GM12878 (cell line): ENCODE data around the gene PPL. TPM values are rescaled to one million over a fixed set of nuclear protein-coding genes. Genes with fewer than 3 reads are reported as not detected.

Source experiments
- ATAC-seq: fragments of 200-7000 bp; cut with Tn5 transposase; 3 replicates; pipeline ENCODE4 v1.9.1; 2020; ENCODE audit warnings: mild to moderate bottlenecking, moderate library complexity
- BruUV-seq: library from RNA; stranded (reverse); fragments of 400-500 nt; replicated peaks from 2 replicates; lab custom pipeline; 2021; lab: Mats Ljungman, UMichigan
- CTCF ChIA-PET: fragments of 300-600 bp; sonication (Branson Sonifier 250); formaldehyde crosslinking; extraction: SDS; loops from one replicate; lab custom pipeline; 2021; ENCODE audit warnings: inconsistent platforms; lab: Yijun Ruan, JAX
- POLR2A ChIA-PET: fragments of 350-600 bp; formaldehyde crosslinking; extraction: SDS; loops from one replicate; lab custom pipeline; 2021; ENCODE audit warnings: inconsistent platforms; lab: Charles Lee
- RAD21 ChIA-PET: fragments of 300-600 bp; sonication (Branson Sonifier 250); formaldehyde crosslinking; loops from one replicate; lab custom pipeline; 2023; ENCODE audit warnings: antibody characterized with exemption; ENCODE audit not compliant: unreplicated experiment; lab: Charles Lee
- SMC1A ChIA-PET: fragments of 300-600 bp; sonication (Branson Sonifier 250); formaldehyde crosslinking; loops from one replicate; lab custom pipeline; 2023; ENCODE audit not compliant: unreplicated experiment, uncharacterized antibody; lab: Charles Lee
- DNase-seq: peaks from one replicate; pipeline ENCODE4 v3.0.0-alpha.2; 2011; ENCODE audit warnings: low read depth, low spot score
- FAIRE-seq: peaks from 3 replicates; lab custom pipeline; 2011; peaks lifted over from hg19 to GRCh38; lab: Jason Lieb, UNC
- H2AFZ ChIP-seq: 2 replicates; pipeline ENCODE4 v1.6.0; 2011; ENCODE audit warnings: low read depth, low read length, control low read depth; ENCODE audit not compliant: control insufficient read depth
- H3K27ac ChIP-seq: 2 replicates; pipeline ENCODE4 v1.5.1; 2011; ENCODE audit warnings: control low read depth; ENCODE audit not compliant: control insufficient read depth, insufficient read depth
- H3K27me3 ChIP-seq, 2 experiments: replicated peaks in 1 of 2; 2 replicates each; pipeline versions ENCODE4 v1.6.0 to v1.6.1; 2011; ENCODE audit warnings: low read length in 1 of 2; ENCODE audit not compliant: control insufficient read depth in 2 of 2, insufficient read depth in 2 of 2
- H3K36me3 ChIP-seq, 2 experiments: 2 replicates each; pipeline ENCODE4 v1.5.1; 2011; ENCODE audit warnings: low read length in 1 of 2; ENCODE audit not compliant: control insufficient read depth in 2 of 2, insufficient read depth in 2 of 2
- H3K4me1 ChIP-seq: 2 replicates; pipeline ENCODE4 v1.6.1; 2011; ENCODE audit warnings: mild to moderate bottlenecking, low read length, moderate library complexity, mixed read lengths; ENCODE audit not compliant: control insufficient read depth, insufficient read depth
- H3K4me2 ChIP-seq: 2 replicates; pipeline ENCODE4 v1.6.0; 2011; ENCODE audit warnings: control low read depth; ENCODE audit not compliant: control insufficient read depth, insufficient read depth
- H3K4me3 ChIP-seq: fragments of 200-600 bp; sonication (generic); 2 replicates; pipeline ENCODE4 v1.5.1; 2016
- H3K79me2 ChIP-seq: 2 replicates; pipeline ENCODE4 v1.6.0; 2011; ENCODE audit warnings: low read length; ENCODE audit not compliant: control insufficient read depth, insufficient read depth
- H3K9ac ChIP-seq: 2 replicates; pipeline ENCODE4 v1.8.0; 2011; ENCODE audit warnings: low read length, control low read depth, mixed read lengths; ENCODE audit not compliant: control insufficient read depth, insufficient read depth
- H3K9me3 ChIP-seq: replicated peaks from 3 replicates; pipeline ENCODE4 v1.5.1; 2011; ENCODE audit warnings: mild to moderate bottlenecking, low read length; ENCODE audit not compliant: control insufficient read depth, insufficient read depth
- H4K20me1 ChIP-seq: 2 replicates; pipeline ENCODE4 v1.6.0; 2011; ENCODE audit not compliant: control insufficient read depth, insufficient read depth
- ATF7 ChIP-seq: fragments of 450-650 bp; IDR thresholded peaks from 2 replicates; pipeline ENCODE4 v1.6.1; 2016; ENCODE audit warnings: low read depth, mild to moderate bottlenecking
- E4F1 ChIP-seq: fragments of 450-650 bp; IDR thresholded peaks from 2 replicates; pipeline ENCODE4 v1.6.1; 2018; ENCODE audit warnings: borderline replicate concordance, mild to moderate bottlenecking; ENCODE audit not compliant: partially characterized antibody
- IKZF2 ChIP-seq, 2 experiments: fragments of 450-650 bp; IDR thresholded peaks; 2 replicates each; pipeline ENCODE4 v1.6.1; 2017; ENCODE audit warnings: mild to moderate bottlenecking in 2 of 2, moderate library complexity in 2 of 2
- MYB ChIP-seq: fragments of 150-350 bp; IDR thresholded peaks from 2 replicates; pipeline ENCODE4 v1.6.1; 2014; ENCODE audit warnings: mild to moderate bottlenecking, low read depth, low read length, borderline replicate concordance
- NFYA ChIP-seq: IDR thresholded peaks from 2 replicates; pipeline ENCODE4 v1.6.1; 2011; ENCODE audit warnings: low read depth, mild to moderate bottlenecking, low read length, improper control_type of control experiment, borderline replicate concordance
- RELA ChIP-seq: fragments of 450-650 bp; IDR thresholded peaks from 2 replicates; pipeline ENCODE4 v1.8.0; 2014; ENCODE audit warnings: borderline replicate concordance; ENCODE audit not compliant: partially characterized antibody
- SUZ12 ChIP-seq: fragments of 200-600 bp; sonication (generic); IDR thresholded peaks from one replicate; pipeline ENCODE4 v1.6.1; 2018; ENCODE audit warnings: antibody characterized with exemption, mild to moderate bottlenecking; ENCODE audit not compliant: unreplicated experiment
- WGBS: methylation state at CpG from one replicate; pipeline ENCODE4 v1.1.6; 2016; ENCODE audit warnings: low lambda C conversion rate; ENCODE audit not compliant: insufficient replicate concordance, insufficient coverage; ENCODE audit errors: missing lambda C conversion rate; 5-methylcytosine and 5-hydroxymethylcytosine counted together
- in situ Hi-C: fragments of 300-500 bp; cut with MboI; formaldehyde crosslinking; loops from 9 replicates; pipeline ENCODE4 v1.14.3; 2018; ENCODE audit warnings: mixed read lengths
- intact Hi-C: fragments of 100-400 bp; cut with micrococcal nuclease; formaldehyde crosslinking; loops from one replicate; pipeline ENCODE4 v1.14.2; 2022; ENCODE audit not compliant: unreplicated experiment
- polyA plus RNA-seq, 11 experiments: library from polyadenylated mRNA; depleted of rRNA in 4 of 11; unstranded in 6 of 11; stranded (reverse) in 5 of 11; fragments of >200 nt; fragmentation: Nextera tagmentation in 4 of 11; fragmentation: Illumina TruSeq in 1 of 11; extraction: Ambion mirVana in 4 of 11; extraction: Trizol in 1 of 11; gene quantifications; 1 replicate in 1 of 11; 2 replicates in 10 of 11; pipeline versions ENCODE4 v1.2.1 to v1.2.3, GENCODE V29; 2011 to 2016; ENCODE audit warnings: inconsistent platforms in 2 of 11, missing spikeins in 2 of 11, low read depth in 1 of 11
- total RNA-seq, 4 experiments: library from RNA; depleted of rRNA in 3 of 4; stranded (reverse); fragments of >200 nt in 3 of 4; fragmentation: Illumina TruSeq in 1 of 4; extraction: Trizol in 1 of 4; gene quantifications; 2 replicates each; pipeline versions ENCODE4 v1.2.1 to v1.2.3, GENCODE V29; 2013 to 2021

PPL gene
- total and polyA plus RNA-seq, 10 of the 15 experiments (the other 5 are each of a cell fraction or from before 2014, with no cell fraction given) = 0.03 to 0.47 (median 0.05) TPM; not detected in 2

- Histone ChIP-seq H3K4me1 (no peaks in the 10 kb centered on the region), H3K4me2 (no peak overlapping the region), H3K27me3 (no peaks in the 10 kb centered on the region), H3K36me3 (peaks cover 19 to 26% of the 10 kb centered on the region in 2 experiments), H3K9ac (no peak overlapping the region), H3K79me2 (no peaks in the 10 kb centered on the region; the same call in none of the 2 replicates), H4K20me1 (no peaks in the 10 kb centered on the region; the same call in 1 of the 2 replicates), H3K4me3 (no peak overlapping the region), H3K9me3 (no peaks in the 10 kb centered on the region), H3K27ac (no peak overlapping the region), H2AFZ (no peak overlapping the region)
- ChIA-PET SMC1A (no interaction called here), CTCF (no interaction called here), POLR2A (no interaction called here), RAD21 (interaction anchor here (1.0 kb wide), 1 partner anchor 17 kb away, joined by 3 read pairs; no protein-coding TSS in a partner anchor)
- FAIRE-seq = no peak
- no TSS peak for BruUV-seq
- no peak for ATAC-seq
- no peak for DNase-seq
- intact Hi-C loops = no loop called here
- WGBS = 81% methylated on average over 3 of the region's 3 CpGs
- in situ Hi-C loops = no loop called here
- no peak for TF ChIP-seq E4F1
- TF ChIP-seq ATF7 = no peak
- no peak for TF ChIP-seq RELA
- TF ChIP-seq MYB = no peak
- TF ChIP-seq NFYA = no peak
- TF ChIP-seq SUZ12 = no peak
- TF ChIP-seq IKZF2 (IDR thresholded peaks at IDR 0.05) = no peak
Observed at GRCh38 chr16:4864728-4865127, 72.2 kb downstream of the PPL start.
